Measurements from ENCODE around the gene PDZD8. TPM values are rescaled to one million over a fixed set of nuclear protein-coding genes. Genes with fewer than 3 reads are reported as not detected.

Gene PDZD8
- total RNA-seq, 5 donors from 2014 or later (not counting 1 experiment from before 2014, with no cell fraction given): 12.8 to 20.8 (median 19.4) TPM

GRCh38 chr10:117262291-117262902, 112.8 kb downstream of the PDZD8 start:
- POLR2A ChIA-PET: no interaction called here
- Mint-ChIP-seq H3K36me3 (no peaks in the 10 kb centered on the region), H3K27ac (no peak overlapping the region), H3K4me3 (no peak overlapping the region), H3K27me3 (peaks cover 30 to 51% of the 10 kb centered on the region in 2 donors), H3K9me3 (no peaks in the 10 kb centered on the region), H3K4me1 (peaks cover 2 to 13% (median 9%) of the 10 kb centered on the region in 3 donors)
- no peak for ATAC-seq (replicated peaks in 1 of 4)
- H3K9me3 ChIP-seq: no peaks in the 10 kb centered on the region
- H3K4me1 ChIP-seq (ENCODE audit: control insufficient read depth in 1 of 2, extremely low read depth in 1 of 2, insufficient read depth in 2 of 2, low read length in 2 of 2): peaks cover 4 to 22% of the 10 kb centered on the region in 2 experiments
- peaks cover 0 to 34% of the 10 kb centered on the region in 2 experiments for H3K27me3 ChIP-seq (replicated peaks in 1 of 2; ENCODE audit: control insufficient read depth in 2 of 2, extremely low read depth in 1 of 2, insufficient read depth in 2 of 2, low read length in 1 of 2)
- no peak for DNase-seq
- CTCF ChIA-PET: no interaction called here
- peaks cover 0 to 2% of the 10 kb centered on the region in 2 donors for H3K36me3 ChIP-seq (ENCODE audit: control insufficient read depth in 2 of 2, extremely low read depth in 1 of 2, insufficient read depth in 1 of 2, low read length in 1 of 2)
- 83% methylated on average over 9 of the region's 10 CpGs for WGBS (ENCODE audit: insufficient coverage)
- no peak overlapping the region for H3K27ac ChIP-seq (ENCODE audit: low read length)
- no peak overlapping the region for H3K4me3 ChIP-seq (ENCODE audit: control insufficient read depth in 1 of 2, extremely low read depth in 1 of 2, low read length in 1 of 2)

GRCh38 chr10:117261501-117261900, 113.7 kb downstream of the PDZD8 start:
- POLR2A ChIA-PET: no interaction called here
- peaks cover 2 to 13% (median 9%) of the 10 kb centered on the region in 3 donors for H3K4me1 Mint-ChIP-seq
- H3K9me3 ChIP-seq: no peaks in the 10 kb centered on the region

DNA sequence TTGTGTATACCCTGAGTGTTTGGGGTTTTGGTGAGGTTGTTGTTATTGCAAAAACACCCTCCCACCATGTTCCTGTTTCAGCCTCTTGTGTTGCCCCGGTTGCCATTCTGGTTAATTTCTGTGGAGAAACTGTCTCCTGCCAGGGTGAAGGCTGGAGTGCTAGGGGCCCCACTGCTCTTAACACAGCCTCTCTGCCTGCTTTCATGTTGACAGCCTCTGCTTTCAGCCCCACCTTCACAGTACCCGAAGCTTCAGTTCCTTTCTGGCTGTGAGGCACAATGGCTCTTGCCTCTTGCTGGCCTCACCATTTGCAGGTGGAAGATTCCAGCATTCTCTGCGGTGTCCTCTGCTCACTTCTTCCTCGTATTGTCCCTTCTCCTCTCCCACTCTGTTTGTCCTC, 115.2 kb downstream of the PDZD8 start:
- ATAC-seq (replicated peaks in 1 of 4): no peak
- Mint-ChIP-seq H3K27me3 (peaks cover 31 to 48% of the 10 kb centered on the region in 2 donors), H3K27ac (no peak overlapping the region), H3K4me1 (peaks cover 2 to 13% (median 9%) of the 10 kb centered on the region in 3 donors), H3K9me3 (no peaks in the 10 kb centered on the region), H3K36me3 (no peaks in the 10 kb centered on the region), H3K4me3 (no peak overlapping the region)
- ChIA-PET POLR2A (no interaction called here), CTCF (no interaction called here)
- Histone ChIP-seq H3K36me3 (ENCODE audit: control insufficient read depth in 2 of 2, extremely low read depth in 1 of 2, insufficient read depth in 1 of 2, low read length in 1 of 2) (peaks cover 0 to 8% of the 10 kb centered on the region in 2 donors), H3K9me3 (no peaks in the 10 kb centered on the region), H3K4me1 (ENCODE audit: control insufficient read depth in 1 of 2, extremely low read depth in 1 of 2, insufficient read depth in 2 of 2, low read length in 2 of 2) (peaks cover 4 to 22% of the 10 kb centered on the region in 2 experiments), H3K27ac (ENCODE audit: low read length) (no peak overlapping the region), H3K4me3 (ENCODE audit: control insufficient read depth in 1 of 2, extremely low read depth in 1 of 2, low read length in 1 of 2) (no peak overlapping the region), H3K27me3 (replicated peaks in 1 of 2; ENCODE audit: control insufficient read depth in 2 of 2, extremely low read depth in 1 of 2, insufficient read depth in 2 of 2, low read length in 1 of 2) (peaks cover 0 to 44% of the 10 kb centered on the region in 2 experiments)
- WGBS (ENCODE audit: insufficient coverage): no CpG with 5 or more reads among the region's 4 CpGs
- no peak for DNase-seq

More at GRCh38 chr10:117261501-117261900, 113.7 kb downstream of the PDZD8 start:
- Histone ChIP-seq H3K36me3 (ENCODE audit: control insufficient read depth in 2 of 2, extremely low read depth in 1 of 2, insufficient read depth in 1 of 2, low read length in 1 of 2) (peaks cover 0 to 6% of the 10 kb centered on the region in 2 donors), H3K27me3 (replicated peaks in 1 of 2; ENCODE audit: control insufficient read depth in 2 of 2, extremely low read depth in 1 of 2, insufficient read depth in 2 of 2, low read length in 1 of 2) (peaks cover 0 to 37% of the 10 kb centered on the region in 2 experiments), H3K4me3 (ENCODE audit: control insufficient read depth in 1 of 2, extremely low read depth in 1 of 2, low read length in 1 of 2) (no peak overlapping the region), H3K27ac (ENCODE audit: low read length) (no peak overlapping the region), H3K4me1 (ENCODE audit: control insufficient read depth in 1 of 2, extremely low read depth in 1 of 2, insufficient read depth in 2 of 2, low read length in 2 of 2) (peaks cover 4 to 22% of the 10 kb centered on the region in 2 experiments)
- DNase-seq (no peak), ATAC-seq (replicated peaks in 1 of 4) (no peak)
- Mint-ChIP-seq H3K9me3 (no peaks in the 10 kb centered on the region), H3K4me3 (no peak overlapping the region), H3K27ac (peak overlapping the region in 1 of 2 donors; percentile 32), H3K36me3 (no peaks in the 10 kb centered on the region), H3K27me3 (peaks cover 30 to 52% of the 10 kb centered on the region in 2 donors)
- CTCF ChIA-PET: no interaction called here
- WGBS (ENCODE audit: insufficient coverage): 92% methylated on average over 2 of the region's 3 CpGs

DNA sequence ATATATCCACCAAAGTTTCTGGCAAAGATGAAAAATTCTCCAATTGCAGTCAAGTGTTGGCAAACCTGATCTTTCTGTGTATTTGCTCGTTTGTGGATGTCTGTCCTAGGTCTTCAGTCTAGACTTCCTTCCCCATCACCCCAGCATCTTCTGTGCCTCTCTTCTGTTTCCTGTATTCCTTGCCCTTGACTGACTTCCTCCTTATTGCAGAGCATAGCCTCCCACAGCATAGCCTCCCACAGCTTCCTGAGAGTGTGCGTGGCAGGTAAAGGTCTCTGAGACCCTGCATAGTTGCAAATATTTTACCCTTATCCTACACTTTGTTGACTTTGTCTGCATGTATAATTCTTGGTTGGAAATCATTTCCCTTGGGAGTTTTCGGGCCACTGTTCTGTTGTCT, 116.0 kb downstream of the PDZD8 start:
- peak in 1 of 4 experiments; percentile 43 for ATAC-seq (replicated peaks in 1 of 4)
- H3K9me3 Mint-ChIP-seq: no peaks in the 10 kb centered on the region
- H3K27ac Mint-ChIP-seq: no peak overlapping the region
- no peak for DNase-seq
- H3K36me3 Mint-ChIP-seq: no peaks in the 10 kb centered on the region
- H3K36me3 ChIP-seq (ENCODE audit: control insufficient read depth in 2 of 2, extremely low read depth in 1 of 2, insufficient read depth in 1 of 2, low read length in 1 of 2): peaks cover 0 to 13% of the 10 kb centered on the region in 2 donors
- no peak overlapping the region for H3K4me3 Mint-ChIP-seq
- H3K27me3 ChIP-seq (replicated peaks in 1 of 2; ENCODE audit: control insufficient read depth in 2 of 2, extremely low read depth in 1 of 2, insufficient read depth in 2 of 2, low read length in 1 of 2): peaks cover 0 to 50% of the 10 kb centered on the region in 2 experiments
- no peaks in the 10 kb centered on the region for H3K9me3 ChIP-seq
- no peak overlapping the region for H3K4me3 ChIP-seq (ENCODE audit: control insufficient read depth in 1 of 2, extremely low read depth in 1 of 2, low read length in 1 of 2)
- H3K4me1 ChIP-seq (ENCODE audit: control insufficient read depth in 1 of 2, extremely low read depth in 1 of 2, insufficient read depth in 2 of 2, low read length in 2 of 2): peaks cover 4 to 22% of the 10 kb centered on the region in 2 experiments
- ChIA-PET POLR2A (interaction anchor here in 1 of 2 donors (0.7 kb wide), 1 partner anchor 164 kb away, joined by 6 read pairs; no protein-coding TSS in a partner anchor), CTCF (no interaction called here)
- H3K27ac ChIP-seq (ENCODE audit: low read length): no peak overlapping the region
- H3K27me3 Mint-ChIP-seq: peaks cover 28 to 50% of the 10 kb centered on the region in 2 donors
- WGBS (ENCODE audit: insufficient coverage): 60% methylated on average over 1 of the region's 3 CpGs
- H3K4me1 Mint-ChIP-seq: peaks cover 2 to 13% (median 9%) of the 10 kb centered on the region in 3 donors

- H3K36me3 ChIP-seq (ENCODE audit: control insufficient read depth in 2 of 2, extremely low read depth in 1 of 2, insufficient read depth in 1 of 2, low read length in 1 of 2): peaks cover 0 to 13% of the 10 kb centered on the region in 2 donors
- WGBS (ENCODE audit: insufficient coverage): 100% methylated on average over 2 of the region's 3 CpGs
Observed at GRCh38 chr10:117257721-117258120, 117.5 kb downstream of the PDZD8 start.

GRCh38 chr10:117256910-117257309, 118.3 kb downstream of the PDZD8 start:
- peaks cover 0 to 38% of the 10 kb centered on the region in 2 experiments for H3K27me3 ChIP-seq (replicated peaks in 1 of 2; ENCODE audit: control insufficient read depth in 2 of 2, extremely low read depth in 1 of 2, insufficient read depth in 2 of 2, low read length in 1 of 2)
- H3K4me1 Mint-ChIP-seq: peaks cover 2 to 13% (median 9%) of the 10 kb centered on the region in 3 donors
- POLR2A ChIA-PET: no interaction called here
- H3K4me1 ChIP-seq (ENCODE audit: control insufficient read depth in 1 of 2, extremely low read depth in 1 of 2, insufficient read depth in 2 of 2, low read length in 2 of 2): peaks cover 4 to 22% of the 10 kb centered on the region in 2 experiments
- H3K4me3 ChIP-seq (ENCODE audit: control insufficient read depth in 1 of 2, extremely low read depth in 1 of 2, low read length in 1 of 2): no peak overlapping the region
- H3K9me3 Mint-ChIP-seq: no peaks in the 10 kb centered on the region
- ATAC-seq (replicated peaks in 1 of 4): no peak
- H3K36me3 ChIP-seq (ENCODE audit: control insufficient read depth in 2 of 2, extremely low read depth in 1 of 2, insufficient read depth in 1 of 2, low read length in 1 of 2): peaks cover 0 to 13% of the 10 kb centered on the region in 2 donors
- H3K27ac ChIP-seq (ENCODE audit: low read length): no peak overlapping the region
- CTCF ChIA-PET: no interaction called here
- no peak overlapping the region for H3K27ac Mint-ChIP-seq
- 86% methylated on average over 1 of the region's 10 CpGs for WGBS (ENCODE audit: insufficient coverage)
- DNase-seq: no peak
- H3K36me3 Mint-ChIP-seq: no peaks in the 10 kb centered on the region
- no peaks in the 10 kb centered on the region for H3K9me3 ChIP-seq
- H3K4me3 Mint-ChIP-seq: no peak overlapping the region
- H3K27me3 Mint-ChIP-seq: peaks cover 25 to 41% of the 10 kb centered on the region in 2 donors

More at GRCh38 chr10:117257721-117258120, 117.5 kb downstream of the PDZD8 start:
- no peak for DNase-seq
- H3K27ac Mint-ChIP-seq: no peak overlapping the region
- no peaks in the 10 kb centered on the region for H3K36me3 Mint-ChIP-seq
- H3K27me3 ChIP-seq (replicated peaks in 1 of 2; ENCODE audit: control insufficient read depth in 2 of 2, extremely low read depth in 1 of 2, insufficient read depth in 2 of 2, low read length in 1 of 2): peaks cover 0 to 45% of the 10 kb centered on the region in 2 experiments
- no peaks in the 10 kb centered on the region for H3K9me3 ChIP-seq
- H3K9me3 Mint-ChIP-seq: no peaks in the 10 kb centered on the region
- H3K4me3 ChIP-seq (ENCODE audit: control insufficient read depth in 1 of 2, extremely low read depth in 1 of 2, low read length in 1 of 2): no peak overlapping the region
- H3K27me3 Mint-ChIP-seq: peaks cover 28 to 49% of the 10 kb centered on the region in 2 donors
- ChIA-PET CTCF (no interaction called here), POLR2A (no interaction called here)
- no peak overlapping the region for H3K27ac ChIP-seq (ENCODE audit: low read length)
- no peak overlapping the region for H3K4me3 Mint-ChIP-seq
- peaks cover 4 to 22% of the 10 kb centered on the region in 2 experiments for H3K4me1 ChIP-seq (ENCODE audit: control insufficient read depth in 1 of 2, extremely low read depth in 1 of 2, insufficient read depth in 2 of 2, low read length in 2 of 2)
- no peak for ATAC-seq (replicated peaks in 1 of 4)
- H3K4me1 Mint-ChIP-seq: peaks cover 2 to 13% (median 9%) of the 10 kb centered on the region in 3 donors

All from T-cell (primary cell).